Measurements from ENCODE around the gene RHBDD3.
"Not testable (repeated sequence)": the region's sequence is repeated elsewhere in the genome, so short reads cannot be mapped to it uniquely, and the experiment has no call there.

Gene RHBDD3

GRCh38 chr22:29251981-29252911 is 15.5 kb downstream of the RHBDD3 start:
- no peak for DNase-seq (ENCODE audit: low spot score)

GRCh38 chr22:29251265-29251664 is 16.5 kb downstream of the RHBDD3 start:
- no peak for DNase-seq (ENCODE audit: low spot score)

- DNase-seq (ENCODE audit: low spot score), result not testable (repeated sequence)
Observed at GRCh38 chr22:29247891-29248290, 19.9 kb downstream of the RHBDD3 start.

GRCh38 chr22:29245626-29246385 is 22.0 kb downstream of the RHBDD3 start:
- DNase-seq (ENCODE audit: low spot score), result peak; percentile 90

GRCh38 chr22:29244785-29245625 is 22.8 kb downstream of the RHBDD3 start:
- DNase-seq (ENCODE audit: low spot score), result no peak

GRCh38 chr22:29243874-29244446 is 23.8 kb downstream of the RHBDD3 start:
- DNase-seq (ENCODE audit: low spot score), result no peak

GRCh38 chr22:29240481-29240880 is 27.3 kb downstream of the RHBDD3 start:
- DNase-seq (ENCODE audit: low spot score), result not testable (repeated sequence)

GRCh38 chr22:29233277-29233877 is 34.4 kb downstream of the RHBDD3 start:
- DNase-seq (ENCODE audit: low spot score), result no peak

- no peak for DNase-seq (ENCODE audit: low spot score)
Observed at GRCh38 chr22:29231971-29232959, 35.5 kb downstream of the RHBDD3 start.

GRCh38 chr22:29230972-29231875 is 36.6 kb downstream of the RHBDD3 start:
- DNase-seq (ENCODE audit: low spot score), result no peak

- no peak for DNase-seq (ENCODE audit: low spot score)
Observed at GRCh38 chr22:29226351-29226981, 41.3 kb downstream of the RHBDD3 start.

GRCh38 chr22:29225422-29226090 is 42.2 kb downstream of the RHBDD3 start:
- DNase-seq (ENCODE audit: low spot score), result peak; percentile 79

GRCh38 chr22:29224859-29225410 is 42.8 kb downstream of the RHBDD3 start:
- no peak for DNase-seq (ENCODE audit: low spot score)

- DNase-seq (ENCODE audit: low spot score), result no peak
Observed at GRCh38 chr22:29224121-29224858, 43.5 kb downstream of the RHBDD3 start.

GRCh38 chr22:29219881-29220670 is 47.7 kb downstream of the RHBDD3 start:
- DNase-seq (ENCODE audit: low spot score), result no peak

GRCh38 chr22:29219409-29219782 is 48.4 kb downstream of the RHBDD3 start:
- not testable (repeated sequence) for DNase-seq (ENCODE audit: low spot score)
